D721Med (cell line): ENCODE data around the gene TTC23L.
"Not testable (repeated sequence)": the region's sequence is repeated elsewhere in the genome, so short reads cannot be mapped to it uniquely, and the experiment has no call there.

ENCODE experiments used
- DNase-seq: peaks from one replicate; pipeline ENCODE4 v3.0.0; 2011; ENCODE audit warnings: low spot score; ENCODE audit not compliant: insufficient read length
- FAIRE-seq: peaks from 2 replicates; lab custom pipeline; 2011; peaks lifted over from hg19 to GRCh38; lab: Jason Lieb, UNC
- TF ChIP-seq, protein P1 (sequence below): IDR thresholded peaks from 2 replicates; pipeline ENCODE4 v1.5.1; 2012; ENCODE audit warnings: mild to moderate bottlenecking, control low read depth; ENCODE audit not compliant: insufficient read depth; ENCODE audit errors: missing control alignments

TTC23L gene

GRCh38 chr5:34822956-34823715, 15.8 kb upstream of the TTC23L start:
- no peak for FAIRE-seq
- TF ChIP-seq, protein P1, sequence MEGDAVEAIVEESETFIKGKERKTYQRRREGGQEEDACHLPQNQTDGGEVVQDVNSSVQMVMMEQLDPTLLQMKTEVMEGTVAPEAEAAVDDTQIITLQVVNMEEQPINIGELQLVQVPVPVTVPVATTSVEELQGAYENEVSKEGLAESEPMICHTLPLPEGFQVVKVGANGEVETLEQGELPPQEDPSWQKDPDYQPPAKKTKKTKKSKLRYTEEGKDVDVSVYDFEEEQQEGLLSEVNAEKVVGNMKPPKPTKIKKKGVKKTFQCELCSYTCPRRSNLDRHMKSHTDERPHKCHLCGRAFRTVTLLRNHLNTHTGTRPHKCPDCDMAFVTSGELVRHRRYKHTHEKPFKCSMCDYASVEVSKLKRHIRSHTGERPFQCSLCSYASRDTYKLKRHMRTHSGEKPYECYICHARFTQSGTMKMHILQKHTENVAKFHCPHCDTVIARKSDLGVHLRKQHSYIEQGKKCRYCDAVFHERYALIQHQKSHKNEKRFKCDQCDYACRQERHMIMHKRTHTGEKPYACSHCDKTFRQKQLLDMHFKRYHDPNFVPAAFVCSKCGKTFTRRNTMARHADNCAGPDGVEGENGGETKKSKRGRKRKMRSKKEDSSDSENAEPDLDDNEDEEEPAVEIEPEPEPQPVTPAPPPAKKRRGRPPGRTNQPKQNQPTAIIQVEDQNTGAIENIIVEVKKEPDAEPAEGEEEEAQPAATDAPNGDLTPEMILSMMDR: no peak

DNA sequence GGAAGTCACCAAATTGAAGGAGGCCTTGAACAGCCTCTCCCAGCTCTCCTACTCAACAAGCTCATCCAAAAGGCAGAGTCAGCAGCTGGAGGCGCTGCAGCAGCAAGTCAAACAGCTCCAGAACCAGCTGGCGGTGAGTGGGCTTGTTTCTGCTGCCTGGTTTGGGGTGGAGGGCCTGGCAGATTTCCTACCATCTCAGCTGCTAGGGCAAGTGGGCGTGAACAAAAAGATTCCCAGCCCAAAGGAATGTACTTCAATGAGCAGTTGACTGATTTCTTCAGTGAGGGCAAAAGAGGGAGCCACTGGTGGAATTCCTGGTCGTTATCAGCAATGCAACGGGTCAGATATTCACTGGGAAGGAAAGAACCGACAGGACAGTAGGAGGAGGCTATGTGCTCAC, 12.6 kb upstream of the TTC23L start:
- FAIRE-seq (no peak), DNase-seq (no peak)
- TF ChIP-seq, protein P1: no peak

More at GRCh38 chr5:34822956-34823715, 15.8 kb upstream of the TTC23L start:
- DNase-seq: no peak

- TF ChIP-seq, protein P1: no peak
- no peak for DNase-seq
- no peak for FAIRE-seq
Observed at GRCh38 chr5:34827588-34828506, 11.1 kb upstream of the TTC23L start.

DNA sequence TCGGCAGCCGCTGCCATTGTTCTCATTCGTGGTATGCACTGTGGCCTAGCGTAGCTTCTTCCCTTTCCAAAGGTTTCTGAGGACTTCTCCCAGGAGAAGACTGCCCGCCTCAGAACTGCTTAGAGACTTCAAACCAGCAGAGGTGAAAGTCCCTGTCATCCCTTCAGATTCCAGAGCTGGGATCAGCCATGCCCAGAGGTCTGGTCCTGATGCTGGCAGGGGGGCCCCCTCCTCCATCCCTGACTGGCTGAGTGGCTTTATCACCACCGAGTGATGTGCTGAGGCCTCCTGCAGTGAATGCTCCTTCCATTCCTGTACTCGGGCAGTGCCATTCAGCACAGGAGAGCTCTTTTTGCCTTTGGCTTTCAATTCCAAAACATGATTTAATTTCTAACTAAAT, 8.1 kb upstream of the TTC23L start:
- not testable (repeated sequence) for DNase-seq, FAIRE-seq

- DNase-seq: no peak
- no peak for FAIRE-seq
- TF ChIP-seq, protein P1: no peak
Observed at GRCh38 chr5:34831303-34831702, 7.7 kb upstream of the TTC23L start.

DNA sequence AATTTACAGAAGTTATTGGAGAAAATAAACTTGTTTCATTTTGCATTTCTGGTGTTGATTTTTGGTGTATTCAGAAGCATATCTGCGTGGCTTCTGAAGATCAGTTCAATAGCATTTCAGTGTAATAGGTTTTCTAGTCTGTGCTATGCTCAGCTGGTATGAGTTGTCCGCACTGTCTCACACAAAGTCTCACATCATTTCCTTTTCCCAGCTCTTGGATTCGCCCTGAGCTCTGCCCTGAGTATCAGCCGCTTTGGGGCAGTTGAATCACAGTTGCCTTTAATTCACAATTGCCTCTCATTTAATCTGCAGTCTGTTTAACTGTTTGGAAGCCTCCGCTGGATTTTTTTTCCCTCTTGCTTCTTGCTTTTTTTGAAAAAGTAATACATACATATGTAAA, 6.4 kb upstream of the TTC23L start:
- TF ChIP-seq, protein P1: no peak
- DNase-seq (no peak), FAIRE-seq (no peak)

DNA sequence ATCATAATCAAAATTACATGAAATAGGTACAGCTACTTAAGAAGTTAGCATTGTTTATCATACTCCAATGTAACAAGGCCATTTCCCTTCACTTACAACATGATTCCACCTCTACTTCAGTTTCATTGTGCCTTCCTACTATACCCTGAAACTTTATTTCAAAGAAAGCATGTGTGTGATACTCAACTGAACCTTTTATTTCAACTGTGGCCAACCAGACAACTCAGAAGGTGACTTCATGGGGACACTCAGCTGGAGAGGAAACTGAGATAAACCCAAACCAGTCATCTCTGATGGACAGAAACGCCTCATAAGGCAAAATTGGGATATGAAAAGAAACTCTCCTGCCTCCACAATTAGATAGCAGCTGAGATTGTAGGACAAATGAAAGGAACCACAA, 5.9 kb upstream of the TTC23L start:
- DNase-seq (no peak), FAIRE-seq (no peak)
- TF ChIP-seq, protein P1: no peak
